Neural progenitor cell (in vitro differentiated cells): Measurements from ENCODE around the gene P3H1. TPM values are rescaled to one million over a fixed set of nuclear protein-coding genes. Genes with fewer than 3 reads are reported as not detected.
A peak's percentile ranks its signal among the peaks of the same experiment; 100 is the strongest.
"Not testable (repeated sequence)": the region's sequence is repeated elsewhere in the genome, so short reads cannot be mapped to it uniquely, and the experiment has no call there.

Experiments used
- DNase-seq: peaks from one replicate; pipeline ENCODE4 v3.0.0-alpha.2; 2016; ENCODE audit warnings: low spot score
- H2AFZ ChIP-seq: fragments of 200-600 bp; sonication (generic); replicated peaks from 2 replicates; pipeline ENCODE4 v1.6.1; 2016; ENCODE audit warnings: antibody characterized with exemption
- H3F3A ChIP-seq: fragments of 200-600 bp; sonication (generic); 2 replicates; pipeline ENCODE4 v1.6.1; 2016; ENCODE audit warnings: antibody characterized with exemption, low read depth
- H3K27ac ChIP-seq: fragments of 200-600 bp; sonication (generic); 2 replicates; pipeline ENCODE4 v1.5.1; 2016; ENCODE audit warnings: mild to moderate bottlenecking
- H3K27me3 ChIP-seq: fragments of 200-600 bp; sonication (generic); 2 replicates; pipeline ENCODE4 v1.6.1; 2016; ENCODE audit warnings: mild to moderate bottlenecking, moderate library complexity
- H3K36me3 ChIP-seq: fragments of 200-600 bp; sonication (generic); 2 replicates; pipeline ENCODE4 v1.5.1; 2016
- H3K4me1 ChIP-seq: fragments of 200-600 bp; sonication (generic); 2 replicates; pipeline ENCODE4 v1.6.1; 2016; ENCODE audit warnings: mixed run types
- H3K4me2 ChIP-seq: fragments of 200-600 bp; sonication (generic); 2 replicates; pipeline ENCODE4 v1.6.1; 2016
- H3K4me3 ChIP-seq: fragments of 200-600 bp; sonication (generic); 2 replicates; pipeline ENCODE4 v1.5.1; 2016
- H3K79me2 ChIP-seq: fragments of 200-600 bp; sonication (generic); 2 replicates; pipeline ENCODE4 v1.6.1; 2016; ENCODE audit warnings: low read depth
- H3K9ac ChIP-seq: fragments of 200-600 bp; sonication (generic); 2 replicates; pipeline ENCODE4 v1.6.1; 2016
- H3K9me3 ChIP-seq: fragments of 200-600 bp; sonication (generic); 2 replicates; pipeline ENCODE4 v1.5.1; 2016; ENCODE audit warnings: low read depth
- H4K20me1 ChIP-seq: fragments of 200-600 bp; sonication (generic); 2 replicates; pipeline ENCODE4 v1.6.1; 2016; ENCODE audit warnings: low read depth
- H3K27ac Mint-ChIP-seq: 3 replicates; pipeline ENCODE4 v1.8.0; 2021; ENCODE audit warnings: mixed read lengths
- H3K27me3 Mint-ChIP-seq: 2 replicates; pipeline ENCODE4 v1.8.0; 2022; ENCODE audit warnings: low read depth, mild to moderate bottlenecking, inconsistent platforms, moderate library complexity, mixed read lengths; ENCODE audit not compliant: insufficient read depth
- H3K36me3 Mint-ChIP-seq: 3 replicates; pipeline ENCODE4 v1.8.0; 2021; ENCODE audit warnings: mixed read lengths
- H3K4me1 Mint-ChIP-seq: 3 replicates; pipeline ENCODE4 v1.8.0; 2021; ENCODE audit warnings: mixed read lengths
- H3K4me3 Mint-ChIP-seq: 3 replicates; pipeline ENCODE4 v1.8.0; 2021; ENCODE audit warnings: mild to moderate bottlenecking, moderate library complexity, mixed read lengths
- H3K9me3 Mint-ChIP-seq: 3 replicates; pipeline ENCODE4 v1.8.0; 2020; ENCODE audit warnings: mixed read lengths
- CTCF ChIP-seq: fragments of 200-600 bp; sonication (generic); IDR thresholded peaks from 2 replicates; pipeline ENCODE4 v1.5.1; 2017; ENCODE audit warnings: antibody characterized with exemption, mild to moderate bottlenecking
- EZH2 ChIP-seq: fragments of 200-600 bp; sonication (generic); IDR thresholded peaks from 2 replicates; pipeline ENCODE4 v1.6.1; 2017; ENCODE audit warnings: antibody characterized with exemption, mild to moderate bottlenecking, moderate library complexity
- EZH2phosphoT487 ChIP-seq: fragments of 200-600 bp; sonication (generic); IDR thresholded peaks from 2 replicates; pipeline ENCODE4 v1.6.1; 2017; ENCODE audit warnings: antibody characterized with exemption
- total RNA-seq: library from RNA; depleted of rRNA; stranded (reverse); fragments of >200 nt; gene quantifications from 2 replicates; pipeline ENCODE4 v1.2.3, GENCODE V29; 2015; ENCODE audit warnings: low replicate concordance

P3H1 gene, protein sequence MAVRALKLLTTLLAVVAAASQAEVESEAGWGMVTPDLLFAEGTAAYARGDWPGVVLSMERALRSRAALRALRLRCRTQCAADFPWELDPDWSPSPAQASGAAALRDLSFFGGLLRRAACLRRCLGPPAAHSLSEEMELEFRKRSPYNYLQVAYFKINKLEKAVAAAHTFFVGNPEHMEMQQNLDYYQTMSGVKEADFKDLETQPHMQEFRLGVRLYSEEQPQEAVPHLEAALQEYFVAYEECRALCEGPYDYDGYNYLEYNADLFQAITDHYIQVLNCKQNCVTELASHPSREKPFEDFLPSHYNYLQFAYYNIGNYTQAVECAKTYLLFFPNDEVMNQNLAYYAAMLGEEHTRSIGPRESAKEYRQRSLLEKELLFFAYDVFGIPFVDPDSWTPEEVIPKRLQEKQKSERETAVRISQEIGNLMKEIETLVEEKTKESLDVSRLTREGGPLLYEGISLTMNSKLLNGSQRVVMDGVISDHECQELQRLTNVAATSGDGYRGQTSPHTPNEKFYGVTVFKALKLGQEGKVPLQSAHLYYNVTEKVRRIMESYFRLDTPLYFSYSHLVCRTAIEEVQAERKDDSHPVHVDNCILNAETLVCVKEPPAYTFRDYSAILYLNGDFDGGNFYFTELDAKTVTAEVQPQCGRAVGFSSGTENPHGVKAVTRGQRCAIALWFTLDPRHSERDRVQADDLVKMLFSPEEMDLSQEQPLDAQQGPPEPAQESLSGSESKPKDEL
- 54.9 and 77.8 TPM in 2 replicates for total RNA-seq

GRCh38 chr1:42766741-42767509, at the start of gene P3H1, which contains the start of gene C1orf50:
TSS of gene P3H1 (minus strand) at chr1:42767028. CDS start at chr1:42766971, 57 bp downstream.
TSS of gene C1orf50 (plus strand) at chr1:42767249. CDS start at chr1:42767312, 63 bp downstream.
- Mint-ChIP-seq H3K9me3 (no peaks in the 10 kb centered on the region), H3K27me3 (peaks cover 3% of the 10 kb centered on the region), H3K4me1 (peaks cover 12% of the 10 kb centered on the region), H3K4me3 (no peak within 1 kb of the TSS), H3K27ac (peak within 1 kb of the TSS; percentile 83), H3K36me3 (peaks cover 8% of the 10 kb centered on the region)
- Histone ChIP-seq H3K9me3 (no peaks in the 10 kb centered on the region), H2AFZ (peak within 1 kb of the TSS; percentile 75), H3K9ac (peak within 1 kb of the TSS; percentile 69), H4K20me1 (peaks cover 20% of the 10 kb centered on the region), H3K4me3 (peak within 1 kb of the TSS; percentile 91), H3K4me2 (peak within 1 kb of the TSS; percentile 94), H3F3A (peaks cover 7% of the 10 kb centered on the region), H3K27me3 (no peaks in the 10 kb centered on the region), H3K4me1 (peaks cover 11% of the 10 kb centered on the region), H3K79me2 (peaks cover 83% of the 10 kb centered on the region), H3K27ac (no peak within 1 kb of the TSS), H3K36me3 (no peaks in the 10 kb centered on the region)
- TF ChIP-seq CTCF = no peak
- no peak for TF ChIP-seq EZH2phosphoT487
- TF ChIP-seq EZH2 = no peak
- DNase-seq = peak; percentile 100

- Histone ChIP-seq H3F3A (peaks cover 30% of the 10 kb centered on the region), H3K27me3 (no peaks in the 10 kb centered on the region), H3K36me3 (no peaks in the 10 kb centered on the region), H3K4me1 (peaks cover 22% of the 10 kb centered on the region), H3K4me2 (peak overlapping the region; percentile 79), H3K4me3 (peak overlapping the region; percentile 70), H3K9ac (no peak overlapping the region), H3K9me3 (no peaks in the 10 kb centered on the region), H3K79me2 (peaks cover 9% of the 10 kb centered on the region), H3K27ac (peak overlapping the region; percentile 99), H2AFZ (no peak overlapping the region), H4K20me1 (no peaks in the 10 kb centered on the region)
- TF ChIP-seq CTCF (no peak), EZH2 (no peak)
- Mint-ChIP-seq H3K4me3 (peak overlapping the region; percentile 85), H3K9me3 (no peaks in the 10 kb centered on the region), H3K36me3 (peaks cover 9% of the 10 kb centered on the region), H3K27me3 (peaks cover 2% of the 10 kb centered on the region), H3K4me1 (peaks cover 22% of the 10 kb centered on the region), H3K27ac (peak overlapping the region; percentile 21)
- peak; percentile 67 for DNase-seq
These were observed 49.2 kb upstream of the P3H1 start for GRCh38 chr1:42815941-42816584.

DNA sequence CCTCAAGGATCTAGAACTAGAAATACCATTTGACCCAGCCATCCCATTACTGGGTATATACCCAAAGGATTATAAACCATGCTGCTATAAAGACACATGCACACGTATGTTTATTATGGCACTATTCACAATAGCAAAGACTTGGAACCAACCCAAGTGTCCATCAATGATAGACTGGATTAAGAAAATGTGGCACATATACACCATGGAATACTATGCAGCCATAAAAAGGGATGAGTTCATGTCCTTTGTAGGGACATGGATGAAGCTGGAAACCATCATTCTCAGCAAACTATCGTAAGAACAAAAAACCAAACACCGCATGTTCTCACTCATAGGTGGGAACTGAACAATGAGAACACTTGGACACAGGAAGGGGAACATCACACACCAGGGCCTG, 48.0 kb upstream of the P3H1 start:
- not testable (repeated sequence) for H3K4me2 ChIP-seq, H3K27me3 ChIP-seq, H4K20me1 ChIP-seq, H3K27ac ChIP-seq, H2AFZ ChIP-seq, H3K9me3 ChIP-seq, H3K27ac Mint-ChIP-seq, DNase-seq, H3K9me3 Mint-ChIP-seq, H3K27me3 Mint-ChIP-seq, H3K36me3 ChIP-seq, H3K4me3 ChIP-seq, H3K9ac ChIP-seq, H3K4me3 Mint-ChIP-seq, H3K79me2 ChIP-seq
- Histone ChIP-seq H3K4me1 (peaks cover 14% of the 10 kb centered on the region), H3F3A (peaks cover 27% of the 10 kb centered on the region)
- H3K36me3 Mint-ChIP-seq = peaks cover 13% of the 10 kb centered on the region
- H3K4me1 Mint-ChIP-seq = peaks cover 18% of the 10 kb centered on the region
